Effector memory CD8-positive, alpha-beta T cell (primary cell): ENCODE data around the gene ALDOB.

Source experiments
- ATAC-seq: fragments of 150-1000 bp; cut with Tn5 transposase; replicated peaks from 2 replicates; pipeline ENCODE4 v1.10.0; 2021; ENCODE audit warnings: mild to moderate bottlenecking, moderate library complexity
- DNase-seq, 3 experiments: peaks; one replicate each; pipeline ENCODE4 v3.0.0; 2021
- H3K27ac Mint-ChIP-seq, 2 donors: one replicate each; pipeline ENCODE4 v1.8.0; 2022; ENCODE audit warnings: mild to moderate bottlenecking in 2 of 2, mixed read lengths in 2 of 2, moderate library complexity in 2 of 2
- H3K27me3 Mint-ChIP-seq, 2 donors: one replicate each; pipeline ENCODE4 v1.8.0; 2022; ENCODE audit warnings: mixed read lengths in 2 of 2
- H3K36me3 Mint-ChIP-seq: one replicate; pipeline ENCODE4 v1.8.0; 2022; ENCODE audit warnings: mild to moderate bottlenecking, moderate library complexity, mixed read lengths; ENCODE audit not compliant: insufficient read depth
- H3K4me1 Mint-ChIP-seq, 2 donors: one replicate each; pipeline ENCODE4 v1.8.0; 2022; ENCODE audit warnings: low read depth in 2 of 2, mixed read lengths in 2 of 2
- H3K4me3 Mint-ChIP-seq, 2 donors: one replicate each; pipeline ENCODE4 v1.8.0; 2022; ENCODE audit warnings: mild to moderate bottlenecking in 2 of 2, mixed read lengths in 2 of 2, moderate library complexity in 2 of 2
- H3K9me3 Mint-ChIP-seq, 2 donors: one replicate each; pipeline ENCODE4 v1.8.0; 2022; ENCODE audit warnings: mixed read lengths in 2 of 2

Gene ALDOB

GRCh38 chr9:101381833-101382342 lies 53.7 kb downstream of the ALDOB start:
- Mint-ChIP-seq H3K4me1 (no peaks in the 10 kb centered on the region), H3K36me3 (no peaks in the 10 kb centered on the region), H3K27me3 (peaks cover 18 to 21% of the 10 kb centered on the region in 2 donors), H3K27ac (no peak overlapping the region), H3K4me3 (no peak overlapping the region), H3K9me3 (peaks cover 5 to 15% of the 10 kb centered on the region in 2 donors)
- no peak for ATAC-seq
- no peak for DNase-seq

GRCh38 chr9:101381118-101381517 lies 54.5 kb downstream of the ALDOB start:
- Mint-ChIP-seq H3K27ac (no peak overlapping the region), H3K4me1 (no peaks in the 10 kb centered on the region), H3K36me3 (no peaks in the 10 kb centered on the region), H3K4me3 (no peak overlapping the region), H3K27me3 (peaks cover 25 to 26% of the 10 kb centered on the region in 2 donors), H3K9me3 (peaks cover 5 to 15% of the 10 kb centered on the region in 2 donors)
- ATAC-seq: no peak
- no peak for DNase-seq

GRCh38 chr9:101380295-101380694 lies 55.3 kb downstream of the ALDOB start:
- H3K27ac Mint-ChIP-seq: no peak overlapping the region
- peaks cover 31 to 33% of the 10 kb centered on the region in 2 donors for H3K27me3 Mint-ChIP-seq
- no peak overlapping the region for H3K4me3 Mint-ChIP-seq
- peaks cover 5 to 15% of the 10 kb centered on the region in 2 donors for H3K9me3 Mint-ChIP-seq
- DNase-seq (no peak), ATAC-seq (no peak)
- no peaks in the 10 kb centered on the region for H3K4me1 Mint-ChIP-seq
- H3K36me3 Mint-ChIP-seq: no peaks in the 10 kb centered on the region

DNA sequence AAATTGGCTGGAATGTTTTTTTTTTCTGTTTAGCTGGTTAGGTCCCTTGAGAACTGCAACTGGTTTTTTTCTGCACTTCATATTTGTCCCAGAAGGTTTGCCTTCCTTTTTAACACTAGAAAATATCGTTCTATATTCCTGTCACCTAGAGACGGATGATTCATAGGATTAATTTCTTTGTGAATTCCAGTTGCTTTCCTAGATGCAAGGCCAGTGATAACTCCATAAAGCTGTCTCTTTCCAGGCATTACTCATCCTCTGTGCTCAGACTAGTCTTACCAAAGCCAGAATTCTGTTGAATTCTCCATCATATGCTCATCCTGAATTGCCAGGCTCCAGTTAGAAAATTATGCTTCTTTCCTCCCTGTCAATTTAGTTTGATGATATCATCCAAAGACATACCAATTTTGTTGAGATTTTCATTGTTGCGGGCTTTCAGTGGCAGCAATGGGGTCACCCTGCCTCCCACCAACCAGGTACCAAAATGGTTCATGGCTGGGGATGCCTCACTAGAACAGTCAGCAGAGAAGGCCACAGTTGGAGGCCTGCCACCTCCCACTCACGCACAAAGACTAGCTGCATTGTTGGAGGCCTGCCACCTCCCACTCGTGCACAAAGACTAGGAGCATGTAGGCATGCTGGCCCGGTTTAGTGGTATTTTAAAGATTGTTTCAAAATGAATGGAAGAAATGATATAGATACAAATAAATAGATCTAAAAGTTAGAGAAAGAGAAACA lies 59.3 kb downstream of the ALDOB start:
- H3K27ac Mint-ChIP-seq: no peak overlapping the region
- no peaks in the 10 kb centered on the region for H3K36me3 Mint-ChIP-seq
- no peak overlapping the region for H3K4me3 Mint-ChIP-seq
- H3K9me3 Mint-ChIP-seq: peaks cover 0 to 8% of the 10 kb centered on the region in 2 donors
- DNase-seq (no peak), ATAC-seq (no peak)
- no peaks in the 10 kb centered on the region for H3K4me1 Mint-ChIP-seq
- H3K27me3 Mint-ChIP-seq: peaks cover 38 to 40% of the 10 kb centered on the region in 2 donors

DNA sequence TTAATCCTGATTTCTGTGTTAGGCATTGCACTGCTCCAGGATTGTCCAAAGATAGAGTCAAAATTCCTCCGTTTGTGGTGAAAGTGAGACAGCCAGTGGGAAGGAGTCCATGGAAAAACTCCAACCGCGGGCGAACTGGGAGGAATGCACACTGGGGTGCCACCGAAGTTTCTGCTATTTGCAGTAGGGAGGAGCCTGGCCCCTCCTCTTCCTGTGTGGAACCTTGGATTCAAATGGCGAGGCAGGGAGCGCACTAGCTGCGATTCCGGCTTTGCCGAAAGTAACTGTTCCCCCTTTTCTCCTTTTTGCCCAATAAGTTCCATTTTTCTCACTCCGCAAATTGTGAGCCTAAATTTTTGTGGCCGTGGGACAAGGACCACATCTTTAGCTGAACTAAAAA lies 60.0 kb downstream of the ALDOB start:
- Mint-ChIP-seq H3K4me1 (no peaks in the 10 kb centered on the region), H3K36me3 (no peaks in the 10 kb centered on the region), H3K9me3 (peaks cover 0 to 8% of the 10 kb centered on the region in 2 donors), H3K27ac (no peak overlapping the region), H3K4me3 (no peak overlapping the region), H3K27me3 (peaks cover 39 to 47% of the 10 kb centered on the region in 2 donors)
- DNase-seq (no peak), ATAC-seq (no peak)

DNA sequence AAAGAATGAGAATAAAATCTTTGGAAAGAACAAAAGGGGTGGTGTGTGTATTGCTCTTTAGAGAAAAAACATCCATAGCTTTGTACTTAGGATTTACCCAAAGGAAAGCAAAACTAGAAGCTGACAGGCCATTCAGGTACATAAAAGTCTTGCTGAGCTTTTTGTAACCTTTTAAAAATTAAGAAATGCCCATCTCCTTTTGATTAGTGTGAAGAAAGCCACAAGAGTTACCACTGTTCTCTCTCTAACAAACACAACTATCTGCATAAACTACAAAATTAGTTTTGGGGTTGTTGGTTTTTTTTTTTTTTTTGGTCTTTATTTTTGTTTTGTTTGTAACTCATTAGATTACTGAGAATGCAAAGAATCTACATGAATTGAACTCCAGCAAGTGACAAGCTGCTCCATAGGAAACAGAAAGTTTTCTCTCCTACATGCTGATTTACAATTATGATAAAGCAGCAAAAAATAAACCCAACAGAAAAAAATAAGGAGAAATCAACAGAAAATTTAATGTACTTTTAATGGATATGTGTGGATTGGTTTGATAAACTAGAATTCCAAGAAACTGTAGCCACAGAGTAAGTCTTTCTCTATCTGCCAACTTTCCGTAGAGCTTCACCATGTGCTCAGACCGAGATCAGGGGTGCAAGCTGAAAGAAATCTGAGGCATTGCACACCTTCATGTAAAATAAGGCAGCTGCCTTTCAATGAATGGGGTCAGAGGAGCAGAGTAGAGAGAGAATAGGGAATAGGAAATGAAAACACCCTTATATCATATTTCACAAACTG lies 63.1 kb downstream of the ALDOB start:
- ATAC-seq (no peak), DNase-seq (no peak)
- Mint-ChIP-seq H3K36me3 (no peaks in the 10 kb centered on the region), H3K4me1 (no peaks in the 10 kb centered on the region), H3K9me3 (peaks cover 0 to 1% of the 10 kb centered on the region in 2 donors), H3K4me3 (no peak overlapping the region), H3K27ac (no peak overlapping the region), H3K27me3 (peaks cover 34 to 44% of the 10 kb centered on the region in 2 donors)

DNA sequence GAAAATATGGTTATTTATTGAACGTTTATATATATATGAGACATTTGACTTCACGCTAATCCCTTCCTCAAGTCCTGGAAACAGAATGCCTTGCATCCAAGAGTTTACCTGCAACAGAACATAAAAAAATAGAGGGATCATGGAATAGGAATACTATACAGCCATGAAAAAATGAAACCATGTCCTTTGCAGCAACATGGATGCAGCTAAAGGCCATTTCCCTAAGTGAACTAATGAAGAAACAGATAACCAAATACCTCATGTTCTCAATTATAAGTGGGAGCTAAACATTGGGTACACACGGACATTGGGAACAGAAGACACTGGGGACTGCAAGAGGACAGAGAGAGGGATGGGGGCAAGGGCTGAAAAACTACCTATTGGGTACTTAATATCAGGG lies 63.8 kb downstream of the ALDOB start:
- no peak overlapping the region for H3K4me3 Mint-ChIP-seq

More for the DNA sequence above, 63.8 kb downstream of the ALDOB start:
- DNase-seq: no peak
- H3K4me1 Mint-ChIP-seq: no peaks in the 10 kb centered on the region
- H3K36me3 Mint-ChIP-seq: no peaks in the 10 kb centered on the region
- H3K27me3 Mint-ChIP-seq: peaks cover 29 to 44% of the 10 kb centered on the region in 2 donors
- no peak overlapping the region for H3K27ac Mint-ChIP-seq
- H3K9me3 Mint-ChIP-seq: no peaks in the 10 kb centered on the region
- no peak for ATAC-seq
